ENCODE results near the gene NFAT5.

Gene NFAT5

DNA sequence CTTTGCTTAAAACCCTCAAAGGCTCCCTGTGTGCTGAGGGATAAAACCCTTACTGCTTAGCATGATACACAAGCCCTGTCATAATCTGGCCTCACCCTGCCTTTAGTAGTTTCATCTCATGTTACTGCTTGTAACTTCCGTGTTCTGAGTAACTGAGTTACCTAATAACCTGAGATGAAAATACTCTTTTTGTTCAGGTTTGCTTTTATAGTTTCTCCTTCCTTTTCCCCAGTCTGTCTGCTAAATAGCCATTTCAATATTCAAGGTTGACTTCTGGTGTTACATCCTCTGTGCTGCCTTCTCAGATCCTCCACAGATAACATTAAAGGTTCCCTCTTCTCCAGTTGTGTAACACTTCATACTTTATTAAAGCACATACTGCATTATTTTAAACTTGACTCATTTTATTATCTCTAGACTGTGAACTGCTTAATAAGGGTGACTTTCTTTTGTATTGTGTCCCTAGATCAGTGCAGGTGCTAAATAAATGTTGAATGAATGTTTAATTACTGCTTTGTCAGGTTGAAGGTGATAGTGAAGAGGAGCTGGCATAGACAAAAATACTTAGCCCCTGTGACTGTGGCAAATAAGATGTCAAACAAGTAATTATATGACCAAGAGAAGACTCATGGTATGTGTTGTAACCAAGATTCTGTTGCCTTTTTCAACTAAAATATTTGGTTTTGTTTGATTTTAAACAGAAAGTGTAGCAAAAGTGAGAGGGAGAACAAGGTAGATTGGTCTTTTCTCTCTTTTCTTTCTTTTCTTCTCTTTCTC is 47.8 kb downstream of the NFAT5 start:
- H3K4me1 ChIP-seq (ENCODE audit: control insufficient read depth in 1 of 2, insufficient read depth in 1 of 2, low read depth in 1 of 2, low read length in 1 of 2), result peaks cover 36 to 48% of the 10 kb centered on the region in 2 experiments
- H3K36me3 ChIP-seq, result no peaks in the 10 kb centered on the region
- H3K27ac ChIP-seq, result peak overlapping the region; percentile 77
- H3K4me3 ChIP-seq (ENCODE audit: low read depth in 1 of 2, low read length in 1 of 2), result peak overlapping the region in 1 of 2 experiments; percentile 1
- no peaks in the 10 kb centered on the region for H3K27me3 ChIP-seq
- no peaks in the 10 kb centered on the region for H3K9me3 ChIP-seq
- TF ChIP-seq, protein P1, sequence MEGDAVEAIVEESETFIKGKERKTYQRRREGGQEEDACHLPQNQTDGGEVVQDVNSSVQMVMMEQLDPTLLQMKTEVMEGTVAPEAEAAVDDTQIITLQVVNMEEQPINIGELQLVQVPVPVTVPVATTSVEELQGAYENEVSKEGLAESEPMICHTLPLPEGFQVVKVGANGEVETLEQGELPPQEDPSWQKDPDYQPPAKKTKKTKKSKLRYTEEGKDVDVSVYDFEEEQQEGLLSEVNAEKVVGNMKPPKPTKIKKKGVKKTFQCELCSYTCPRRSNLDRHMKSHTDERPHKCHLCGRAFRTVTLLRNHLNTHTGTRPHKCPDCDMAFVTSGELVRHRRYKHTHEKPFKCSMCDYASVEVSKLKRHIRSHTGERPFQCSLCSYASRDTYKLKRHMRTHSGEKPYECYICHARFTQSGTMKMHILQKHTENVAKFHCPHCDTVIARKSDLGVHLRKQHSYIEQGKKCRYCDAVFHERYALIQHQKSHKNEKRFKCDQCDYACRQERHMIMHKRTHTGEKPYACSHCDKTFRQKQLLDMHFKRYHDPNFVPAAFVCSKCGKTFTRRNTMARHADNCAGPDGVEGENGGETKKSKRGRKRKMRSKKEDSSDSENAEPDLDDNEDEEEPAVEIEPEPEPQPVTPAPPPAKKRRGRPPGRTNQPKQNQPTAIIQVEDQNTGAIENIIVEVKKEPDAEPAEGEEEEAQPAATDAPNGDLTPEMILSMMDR (IDR thresholded peaks at IDR 0.05), result no peak

DNA sequence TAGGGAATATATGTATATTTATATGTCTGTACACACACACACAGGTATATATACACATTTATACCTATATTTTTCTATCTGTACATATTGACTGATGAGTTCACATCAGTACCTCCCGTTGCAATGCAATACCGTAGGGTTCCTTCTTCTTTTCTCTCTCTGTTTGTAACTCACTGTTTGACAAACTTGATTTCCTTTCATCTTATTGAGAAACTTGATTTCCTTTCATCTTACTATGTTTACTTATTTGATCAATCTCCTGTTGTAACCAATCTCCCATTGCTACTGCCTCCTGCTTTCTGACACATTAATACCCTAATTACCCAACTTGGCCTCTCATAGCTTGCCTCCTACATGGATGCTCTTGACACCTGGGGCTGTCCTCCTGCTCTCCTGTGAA is 49.8 kb downstream of the NFAT5 start:
- TF ChIP-seq, protein P1 (IDR thresholded peaks at IDR 0.05), result no peak
- H3K27ac ChIP-seq, result peak overlapping the region; percentile 32
- H3K36me3 ChIP-seq, result no peaks in the 10 kb centered on the region
- H3K27me3 ChIP-seq, result no peaks in the 10 kb centered on the region
- H3K4me3 ChIP-seq (ENCODE audit: low read depth in 1 of 2, low read length in 1 of 2), result no peak overlapping the region
- H3K9me3 ChIP-seq, result no peaks in the 10 kb centered on the region
- peaks cover 36 to 54% of the 10 kb centered on the region in 2 experiments for H3K4me1 ChIP-seq (ENCODE audit: control insufficient read depth in 1 of 2, insufficient read depth in 1 of 2, low read depth in 1 of 2, low read length in 1 of 2)

GRCh38 chr16:69616082-69616481 is 50.3 kb downstream of the NFAT5 start:
- H3K9me3 ChIP-seq, result no peaks in the 10 kb centered on the region
- TF ChIP-seq, protein P1 (IDR thresholded peaks at IDR 0.05), result no peak
- H3K4me3 ChIP-seq (ENCODE audit: low read depth in 1 of 2, low read length in 1 of 2), result no peak overlapping the region
- peaks cover 36 to 58% of the 10 kb centered on the region in 2 experiments for H3K4me1 ChIP-seq (ENCODE audit: control insufficient read depth in 1 of 2, insufficient read depth in 1 of 2, low read depth in 1 of 2, low read length in 1 of 2)
- no peaks in the 10 kb centered on the region for H3K27me3 ChIP-seq
- no peaks in the 10 kb centered on the region for H3K36me3 ChIP-seq
- peak overlapping the region; percentile 32 for H3K27ac ChIP-seq

DNA sequence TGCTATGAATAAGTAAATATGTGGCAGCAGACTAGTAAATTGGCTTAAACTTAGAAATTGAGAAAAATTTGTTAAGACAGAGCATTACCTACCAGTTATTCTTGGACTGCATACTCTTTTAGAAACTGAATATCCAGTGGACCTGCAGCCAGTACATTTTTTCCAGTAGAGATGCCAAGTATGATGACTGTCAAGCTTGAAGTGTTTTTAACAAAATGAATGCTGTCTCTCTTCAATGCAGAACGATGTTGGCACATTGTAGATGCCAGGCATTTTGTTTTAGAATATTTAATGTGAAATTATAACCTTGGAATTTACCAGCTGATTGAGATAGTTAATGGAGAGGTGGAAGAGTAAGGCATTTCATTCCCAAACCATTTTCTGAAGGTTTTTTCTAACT is 52.5 kb downstream of the NFAT5 start:
- Histone ChIP-seq H3K9me3 (no peaks in the 10 kb centered on the region), H3K4me1 (ENCODE audit: control insufficient read depth in 1 of 2, insufficient read depth in 1 of 2, low read depth in 1 of 2, low read length in 1 of 2) (peaks cover 26 to 40% of the 10 kb centered on the region in 2 experiments), H3K27me3 (no peaks in the 10 kb centered on the region), H3K4me3 (ENCODE audit: low read depth in 1 of 2, low read length in 1 of 2) (no peak overlapping the region), H3K27ac (no peak overlapping the region), H3K36me3 (no peaks in the 10 kb centered on the region)
- TF ChIP-seq, protein P1 (IDR thresholded peaks at IDR 0.05), result no peak

DNA sequence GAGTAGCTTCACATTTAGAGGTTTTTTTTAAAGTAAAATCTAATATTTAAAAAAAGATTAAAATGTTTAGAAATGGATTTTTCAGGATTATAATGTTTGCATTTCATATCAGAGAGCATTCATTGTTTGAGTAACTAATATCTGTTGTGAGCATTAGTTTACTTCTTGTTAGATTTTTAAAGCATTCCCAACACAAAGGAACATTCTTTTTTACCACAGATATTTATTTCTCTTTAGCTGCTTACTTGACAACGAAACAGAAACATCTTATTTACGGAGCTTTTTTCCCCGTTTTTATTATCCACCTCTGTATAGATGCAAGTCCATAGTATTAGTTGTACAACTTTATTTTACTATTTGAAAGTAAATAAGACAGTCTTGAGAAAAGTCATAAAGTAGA is 53.0 kb downstream of the NFAT5 start:
- no peaks in the 10 kb centered on the region for H3K27me3 ChIP-seq
- TF ChIP-seq, protein P1 (IDR thresholded peaks at IDR 0.05), result no peak
- no peak overlapping the region for H3K4me3 ChIP-seq (ENCODE audit: low read depth in 1 of 2, low read length in 1 of 2)
- H3K9me3 ChIP-seq, result no peaks in the 10 kb centered on the region
- no peaks in the 10 kb centered on the region for H3K36me3 ChIP-seq
- H3K27ac ChIP-seq, result no peak overlapping the region
- H3K4me1 ChIP-seq (ENCODE audit: control insufficient read depth in 1 of 2, insufficient read depth in 1 of 2, low read depth in 1 of 2, low read length in 1 of 2), result peaks cover 22 to 36% of the 10 kb centered on the region in 2 experiments

Measured in neutrophil (primary cell).